Neural cell (in vitro differentiated cells): Measurements from ENCODE around the gene RPS4Y2.

ENCODE experiments used
- CTCF ChIP-seq: fragments of 450-650 bp; IDR thresholded peaks from 2 replicates; pipeline ENCODE4 v1.5.1; 2014; ENCODE audit warnings: antibody characterized with exemption, mild to moderate bottlenecking, moderate library complexity; ENCODE audit not compliant: poor library complexity, severe bottlenecking
- EZH2 ChIP-seq: fragments of 200-600, 300-800 bp; shearing (Covaris generic), sonication (generic); IDR thresholded peaks from 2 replicates; pipeline ENCODE4 v1.6.1; 2014; ENCODE audit warnings: antibody characterized with exemption, low read length, borderline replicate concordance, mild to moderate bottlenecking; ENCODE audit not compliant: insufficient read depth, poor library complexity, severe bottlenecking
- POLR2AphosphoS5 ChIP-seq: IDR thresholded peaks from 2 replicates; pipeline ENCODE4 v1.6.1; 2012
- TAF1 ChIP-seq: IDR thresholded peaks from 2 replicates; pipeline ENCODE4 v1.6.1; 2012; ENCODE audit warnings: low read depth

- TF ChIP-seq CTCF = no peak
- no peak for TF ChIP-seq TAF1
- TF ChIP-seq EZH2 = no peak
- no peak for TF ChIP-seq POLR2AphosphoS5
These were observed 9.2 kb downstream of the RPS4Y2 start for GRCh38 chrY:20765117-20765516.
